Left cardiac atrium (tissue), 2 donors: ENCODE measurements around the gene PGLYRP2. TPM values are rescaled to one million over a fixed set of nuclear protein-coding genes. Genes with fewer than 3 reads are reported as not detected.

Experiments used
- microRNA-seq, 2 donors: library from miRNA; unstranded; fragments of <30 nt; microRNA quantifications; one replicate each; pipeline ENCODE4 v1.2.0, GENCODE V29; 2020
- total RNA-seq, 2 donors: library from RNA; stranded (reverse); fragmentation: NEBNext Ultra II Directional; extraction: Animal tissue kit (Norgen Biotek cat#: 25700); gene quantifications; one replicate each; pipeline ENCODE4 v1.2.1, GENCODE V29; 2021
- donor health status: DM: no; HTN: yes; CAD: no; lungs with severe emphysema.
- donor health status: DM: yes; HTN: yes; CAD: no.

Gene PGLYRP2
- total RNA-seq, 2 donors from 2014 or later: not detected

Small RNA genes lying within 50 kb of the gene (microRNA-seq; reads per million reads assigned to microRNA genes)
- gene MIR1470: 0 reads per million in 2 donors

Other genes starting within 250 kb of the PGLYRP2 start
- gene EPHX3, start 247.1 kb downstream of the PGLYRP2 start, total RNA-seq: under 1 TPM in 1 of 2 donors, not detected in 1; 0.21 TPM
- 10 to 100 TPM; 43.9 to 63.3 TPM for gene BRD4, start 147.0 kb downstream of the PGLYRP2 start, total RNA-seq
- 10 to 100 TPM; 16.0 to 30.5 TPM for gene AKAP8, start 99.7 kb downstream of the PGLYRP2 start, total RNA-seq
- 10 to 100 TPM; 61.5 to 74.2 TPM for gene AKAP8L, start 60.5 kb downstream of the PGLYRP2 start, total RNA-seq
- 10 to 100 TPM; 26.9 to 28.7 TPM for gene WIZ, start 29.5 kb downstream of the PGLYRP2 start, total RNA-seq
- 1 to 10 TPM; 1.7 to 2.0 TPM for gene RASAL3, start 15.0 kb downstream of the PGLYRP2 start, total RNA-seq
- gene CYP4F22, start 29.0 kb upstream of the PGLYRP2 start, total RNA-seq: not detected
- not detected for gene CYP4F8, start 135.7 kb upstream of the PGLYRP2 start, total RNA-seq
- under 1 TPM; 0.24 to 0.62 TPM for gene CYP4F3, start 161.4 kb upstream of the PGLYRP2 start, total RNA-seq
- gene CYP4F12, start 193.6 kb upstream of the PGLYRP2 start, total RNA-seq: 1 to 10 TPM; 2.2 to 5.7 TPM
- not detected for gene OR10H2, start 248.5 kb upstream of the PGLYRP2 start, total RNA-seq